GM19328 (cell line): ENCODE measurements around the gene ISYNA1.

Experiments
- ATAC-seq: cut with Tn5 transposase; IDR thresholded peaks from one replicate; pipeline ENCODE4 v1.9.1; 2021; ENCODE audit warnings: mild to moderate bottlenecking, moderate library complexity; ENCODE audit not compliant: unreplicated experiment

Gene ISYNA1

DNA sequence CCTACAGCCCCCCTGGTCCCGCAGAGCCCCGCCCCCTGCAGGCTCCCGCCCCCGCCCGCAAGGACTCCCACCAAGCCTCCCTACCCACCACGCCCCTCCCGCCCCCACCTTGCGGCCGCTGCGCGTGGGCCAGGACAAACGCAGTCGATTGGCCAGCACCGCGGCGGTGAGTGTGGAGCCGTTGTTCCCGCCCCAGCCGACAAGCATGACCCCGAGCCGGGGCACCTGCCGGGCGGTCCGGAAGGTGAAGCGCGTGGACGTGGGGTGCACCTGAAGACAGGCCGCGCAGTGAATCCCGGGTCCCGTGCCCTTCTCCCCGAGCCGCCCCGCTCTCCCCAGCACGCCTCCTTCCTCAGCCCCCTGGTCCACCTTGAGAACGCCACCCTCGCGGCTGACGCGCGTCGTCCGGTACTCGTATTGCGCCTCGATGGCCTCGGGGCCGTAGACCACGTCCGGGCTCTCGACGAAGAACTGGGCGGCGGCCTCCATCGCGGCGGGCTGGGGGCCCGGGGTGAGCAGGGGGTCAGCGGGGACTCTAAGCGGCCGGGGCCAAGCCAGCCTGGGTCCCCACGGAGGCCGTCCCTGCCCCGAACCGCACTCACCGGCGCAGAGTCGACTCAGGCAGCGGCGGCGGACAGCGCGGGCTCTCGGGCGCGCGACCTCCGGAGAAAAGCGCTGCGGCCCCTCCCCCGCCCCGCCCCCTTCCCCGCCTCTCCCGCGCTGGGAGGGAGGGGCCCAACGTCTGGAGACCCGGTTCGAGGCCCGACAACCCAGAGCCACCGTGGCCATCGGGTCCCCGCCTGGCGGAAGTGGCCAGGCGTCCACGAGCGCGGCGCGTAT lies at the start of gene ISYNA1:
TSS of gene ISYNA1 (minus strand) at position 643 of the 840 bp plus-strand sequence. CDS start at position 489, 154 bp downstream.
- no peak for ATAC-seq

DNA sequence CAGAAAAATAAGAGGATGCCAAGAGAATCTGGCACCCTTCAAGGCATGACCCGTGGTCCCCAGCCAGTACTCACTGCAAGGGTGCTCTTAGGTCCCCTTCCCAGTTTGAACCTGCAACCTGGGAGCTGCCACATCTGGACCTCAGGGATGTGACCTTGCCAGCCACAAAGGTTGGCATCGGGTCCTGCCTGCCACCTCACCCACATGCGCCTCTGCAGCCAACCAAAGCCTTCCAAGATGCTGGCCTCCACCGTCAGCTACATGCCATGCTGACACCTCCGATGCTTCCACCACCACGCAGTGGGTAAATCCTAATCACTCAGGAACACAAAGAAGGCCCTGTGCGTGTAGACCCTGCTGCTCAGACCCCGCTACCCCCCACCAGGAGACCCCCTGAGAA lies 48.8 kb upstream of the ISYNA1 start:
- ATAC-seq: no peak

DNA sequence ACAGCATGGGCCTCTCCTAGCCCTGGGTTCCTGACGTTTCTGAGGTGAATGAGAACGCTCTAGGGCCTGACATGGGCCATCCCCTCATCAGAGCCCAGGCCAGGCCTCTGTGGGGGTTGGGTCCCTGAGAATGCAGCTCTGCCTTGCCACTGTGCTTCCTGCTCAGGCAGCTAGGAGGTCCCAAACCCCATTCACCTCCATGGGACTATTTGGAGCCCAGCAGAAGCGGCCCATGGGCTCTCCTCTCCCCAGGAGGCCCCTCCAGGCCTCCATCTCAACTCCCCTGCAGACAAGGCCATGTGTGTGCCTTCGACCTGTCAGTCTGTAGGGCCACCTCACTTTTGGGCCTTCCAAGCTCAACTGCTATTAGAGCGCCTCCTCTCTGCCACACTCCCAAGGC lies 47.1 kb upstream of the ISYNA1 start:
- no peak for ATAC-seq

DNA sequence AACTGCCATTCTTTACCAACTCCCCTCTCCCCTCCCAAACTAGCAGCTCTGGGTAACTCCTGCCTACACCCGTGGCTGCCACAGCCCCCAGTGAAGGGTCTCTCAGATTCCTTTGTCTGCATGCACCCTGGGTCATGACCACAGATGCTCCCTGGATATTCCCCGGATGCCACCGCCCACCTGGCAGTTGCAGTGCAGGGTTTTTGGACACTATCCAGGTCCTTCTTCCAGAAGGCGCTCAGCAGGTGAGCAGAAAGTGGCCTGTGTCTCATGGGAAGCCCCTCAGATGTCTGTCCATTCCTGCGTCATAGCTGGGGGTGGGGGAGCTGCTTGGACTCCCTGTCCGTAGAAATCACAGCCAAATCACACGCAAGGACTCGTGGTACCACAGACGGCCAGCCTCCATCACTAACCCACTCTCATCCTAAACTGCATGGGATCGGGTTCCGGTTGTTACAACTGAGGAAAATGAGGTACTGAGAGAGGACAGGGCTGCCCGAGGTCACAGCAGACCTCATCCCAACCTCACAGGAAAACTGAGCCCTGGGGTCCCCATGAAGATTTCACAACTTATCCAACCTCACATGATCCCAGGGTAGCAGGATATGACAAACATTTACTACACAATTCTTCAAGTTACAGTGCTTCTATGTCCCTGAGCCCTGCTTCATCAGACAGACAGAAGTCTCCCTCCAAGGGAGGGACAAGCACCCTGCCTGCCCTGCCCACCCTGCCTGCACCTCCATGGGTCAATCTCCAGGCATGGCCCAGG lies 45.4 kb upstream of the ISYNA1 start:
- no peak for ATAC-seq

DNA sequence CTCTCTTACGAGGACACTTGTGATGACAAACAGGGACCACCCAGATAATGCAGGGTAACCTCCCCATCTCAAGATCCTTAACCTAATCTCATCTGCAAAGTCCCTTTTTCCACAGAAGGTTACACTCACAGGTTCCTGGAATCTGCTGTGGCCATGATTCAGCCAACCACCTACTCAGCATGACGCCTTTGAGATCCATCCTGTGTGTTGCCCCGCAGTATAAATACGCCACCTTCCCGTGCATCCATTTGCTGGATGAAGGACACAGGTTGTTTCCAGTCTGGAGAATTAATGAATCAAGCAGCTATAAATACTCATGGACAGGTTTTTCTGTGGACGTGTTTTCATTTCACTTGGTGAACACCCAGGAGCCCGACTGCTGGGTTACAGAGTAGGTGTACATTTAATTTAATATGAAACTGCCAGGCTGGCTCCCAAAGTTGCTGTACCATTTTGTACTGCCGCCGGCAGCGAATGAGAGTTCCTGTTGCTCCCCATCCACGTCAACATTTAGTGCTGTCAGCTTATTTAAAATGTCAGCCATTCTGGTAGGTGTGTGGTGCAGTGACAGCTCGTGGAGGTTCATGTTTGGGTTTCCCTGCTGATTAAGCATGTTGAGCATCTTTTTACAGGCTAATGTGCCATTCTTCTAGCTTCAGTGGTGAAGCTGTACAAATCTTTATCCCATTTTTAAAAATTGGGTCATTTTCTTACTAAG lies 43.7 kb upstream of the ISYNA1 start:
- ATAC-seq: no peak

DNA sequence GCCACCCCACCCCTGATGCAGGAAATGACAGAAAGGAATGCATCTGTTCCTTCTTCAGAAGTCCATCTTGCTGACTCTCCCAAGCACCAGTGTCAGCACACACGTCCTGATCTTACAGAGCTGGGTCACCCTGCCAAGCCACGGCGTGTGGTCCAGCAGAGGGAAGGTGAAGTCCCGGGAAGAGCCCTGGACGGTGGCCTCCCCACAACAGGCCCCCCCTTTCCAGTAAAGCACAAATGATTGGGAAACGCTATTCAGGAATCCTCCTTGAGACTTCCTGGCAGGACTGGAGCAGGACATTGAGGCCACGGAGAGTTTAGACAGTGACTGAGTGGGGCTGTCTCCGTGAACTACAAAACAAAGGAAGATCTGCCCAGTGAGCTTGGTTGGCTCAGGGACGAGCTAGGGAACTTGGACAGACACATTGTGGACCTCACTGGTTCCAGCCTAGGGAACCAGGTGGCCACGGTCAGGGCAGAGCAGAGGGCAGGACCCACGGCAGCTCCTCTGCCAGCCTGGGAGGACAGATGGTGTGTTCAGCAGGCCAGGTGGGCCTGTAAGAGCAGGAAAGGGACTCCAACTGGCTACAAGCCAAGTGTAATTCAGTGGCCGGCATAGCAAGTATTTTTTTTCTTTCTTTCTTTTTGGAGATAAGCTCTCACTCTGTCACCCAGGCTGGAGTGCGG lies 42.2 kb upstream of the ISYNA1 start:
- no peak for ATAC-seq

DNA sequence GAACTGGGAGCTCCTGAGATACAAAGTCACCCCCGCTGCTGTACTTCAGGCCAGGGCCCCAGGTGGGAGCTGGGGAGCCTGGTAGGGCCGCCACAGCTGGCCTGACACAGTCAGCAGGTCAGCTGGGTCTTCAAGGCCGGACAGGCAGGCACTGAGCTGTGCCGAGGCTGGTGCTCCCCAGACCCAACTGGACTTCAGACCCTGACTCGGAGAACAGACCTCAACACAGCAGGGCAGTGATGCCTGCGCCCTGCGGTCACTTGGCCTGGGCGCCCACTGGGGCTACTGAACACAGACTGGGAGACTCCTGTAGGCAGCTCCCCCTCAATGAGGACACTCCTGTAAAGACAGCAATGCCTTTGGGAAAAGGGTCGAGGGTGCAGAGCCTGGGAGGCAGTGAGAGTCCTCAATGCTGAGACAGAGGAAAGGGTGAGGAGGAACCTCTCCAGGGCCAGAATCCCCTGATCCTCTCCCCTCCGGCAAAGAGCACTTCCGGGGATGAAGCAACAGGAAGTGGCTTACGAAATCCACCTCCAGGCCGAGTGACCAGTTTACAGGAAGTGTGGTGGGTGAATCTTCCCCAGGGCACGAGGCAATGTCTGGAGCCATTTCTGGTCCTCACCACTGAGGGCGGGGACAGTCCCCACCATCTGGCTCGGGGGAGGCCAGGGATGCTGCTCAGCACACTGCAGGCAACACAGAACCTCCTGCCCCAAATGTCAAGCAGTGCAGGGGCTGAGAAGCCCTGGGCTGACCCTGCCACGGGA lies 40.8 kb upstream of the ISYNA1 start:
- no peak for ATAC-seq

DNA sequence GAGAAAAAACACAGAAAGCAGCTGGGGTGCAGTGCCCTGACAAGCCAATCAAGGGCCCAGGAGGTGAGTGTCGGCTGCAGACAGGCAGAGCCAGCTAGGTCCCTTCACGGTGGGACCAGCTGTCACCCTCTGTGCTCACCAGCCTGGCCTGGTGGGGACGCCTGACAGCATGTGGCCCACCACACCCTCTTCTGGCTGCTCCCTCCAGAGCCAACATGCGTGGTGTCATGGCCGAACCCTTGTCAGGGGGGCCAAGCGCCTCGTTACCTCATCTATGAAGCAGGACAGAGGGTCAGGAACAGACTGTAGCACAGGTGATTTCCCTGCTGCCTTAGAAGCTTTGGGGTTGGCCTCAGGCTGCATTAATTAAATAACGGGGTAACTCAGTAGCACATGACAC lies 40.0 kb upstream of the ISYNA1 start:
- no peak for ATAC-seq

DNA sequence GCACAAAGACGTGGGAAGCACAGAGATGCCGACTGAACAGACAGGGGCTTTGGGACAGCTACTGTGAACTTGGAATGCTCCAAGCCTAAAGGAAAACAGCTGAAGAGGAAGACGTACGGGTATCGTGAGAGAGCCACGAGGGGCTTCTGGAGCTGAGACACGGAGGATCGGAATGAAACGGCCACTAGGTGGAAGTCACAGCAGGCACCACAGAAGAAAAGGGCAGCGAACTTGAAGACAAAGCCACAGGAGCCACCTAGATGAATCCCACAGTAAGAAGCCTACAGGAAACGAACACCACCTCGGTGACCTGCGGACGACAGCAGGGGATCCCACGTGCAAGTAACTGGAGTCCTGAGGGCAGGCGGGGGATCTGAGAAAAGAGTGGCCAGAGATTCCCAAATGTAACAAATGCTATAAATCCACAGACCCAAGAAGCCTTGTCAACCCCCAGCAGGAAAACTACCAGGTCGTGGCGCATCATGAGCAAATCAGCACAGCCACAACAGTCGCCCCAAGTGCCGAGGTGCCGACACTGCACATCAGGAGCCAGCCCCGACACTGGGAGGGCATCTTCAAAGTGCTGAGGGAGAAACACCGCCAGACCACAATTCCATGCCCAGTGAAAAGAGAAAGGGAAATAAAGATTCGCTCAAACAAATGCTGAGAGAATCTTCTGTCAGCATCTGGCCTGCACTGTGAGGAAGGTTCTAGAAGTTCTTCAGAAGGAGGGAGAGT lies 39.3 kb upstream of the ISYNA1 start:
- no peak for ATAC-seq

DNA sequence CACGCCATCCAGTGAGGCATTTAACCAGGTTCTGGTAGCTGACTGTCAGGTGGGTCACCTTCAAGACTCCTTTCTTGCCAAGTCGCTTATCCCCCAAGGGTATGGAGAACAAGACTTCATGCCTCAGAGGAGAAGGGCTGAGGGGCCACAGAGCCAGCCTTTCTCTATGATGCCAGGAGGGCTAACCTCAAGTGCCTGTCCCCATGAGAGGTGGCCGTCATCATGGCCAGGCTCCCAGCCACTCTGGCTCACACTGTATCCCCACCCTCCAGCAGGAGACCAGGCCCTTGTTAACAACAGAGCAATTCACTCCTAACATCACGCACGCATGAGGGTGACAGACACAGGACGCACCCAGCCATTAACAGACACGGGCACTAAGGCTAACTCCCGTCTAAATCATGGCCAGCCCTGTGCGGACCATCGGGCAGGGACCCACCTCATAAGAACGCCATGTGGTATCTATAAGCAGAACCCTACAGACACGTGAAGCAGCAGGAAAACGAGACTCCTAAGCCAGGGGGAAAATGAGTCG lies 38.6 kb upstream of the ISYNA1 start:
- ATAC-seq: no peak

DNA sequence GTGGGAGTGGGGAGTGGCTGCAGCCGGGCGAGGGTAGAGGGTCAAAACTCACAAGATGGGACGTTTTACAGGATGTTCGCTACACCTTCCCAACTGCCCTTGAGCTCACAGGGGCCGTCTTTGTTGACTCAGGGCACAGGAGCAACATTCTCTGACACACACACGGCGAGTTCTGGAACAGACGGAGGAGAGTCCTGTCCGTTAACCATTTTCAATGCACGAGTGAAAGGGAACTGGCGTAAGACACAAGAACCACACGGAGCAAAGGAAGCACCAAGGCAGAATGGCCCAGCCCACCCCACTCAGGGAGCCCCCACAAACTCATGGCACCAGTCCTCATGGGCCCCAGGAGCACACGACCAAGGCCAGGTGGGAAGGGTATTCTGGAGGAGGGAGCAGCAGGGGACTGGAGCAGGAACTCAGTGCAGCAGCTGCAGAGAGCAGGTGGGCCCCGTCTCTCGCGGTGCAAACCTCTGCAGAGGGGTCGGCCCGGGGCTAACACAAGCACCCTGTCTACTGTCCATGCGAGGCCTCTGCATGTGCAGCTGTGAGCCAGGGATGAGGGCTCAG lies 37.9 kb upstream of the ISYNA1 start:
- ATAC-seq: no peak

DNA sequence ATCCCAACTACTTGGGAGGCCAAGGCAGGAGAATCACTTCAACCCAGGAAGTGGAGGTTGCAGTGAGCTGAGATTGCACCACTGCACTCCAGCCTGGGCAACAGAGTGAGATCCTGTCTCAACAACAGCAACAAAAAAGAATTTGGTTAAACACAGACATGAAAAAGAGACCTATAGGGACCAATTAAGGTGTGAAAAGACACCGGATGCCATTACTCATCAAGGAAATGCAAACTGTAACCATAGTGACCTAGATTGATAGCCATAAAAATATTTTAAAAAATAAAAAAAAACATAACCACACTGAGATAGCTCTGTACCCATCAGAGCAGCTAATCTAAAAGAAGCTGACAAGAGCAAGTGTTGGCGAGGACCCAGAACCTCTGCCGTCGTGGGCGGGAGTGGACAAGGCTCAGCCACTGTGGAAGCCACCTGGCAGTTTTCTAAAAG lies 37.1 kb upstream of the ISYNA1 start:
- no peak for ATAC-seq

DNA sequence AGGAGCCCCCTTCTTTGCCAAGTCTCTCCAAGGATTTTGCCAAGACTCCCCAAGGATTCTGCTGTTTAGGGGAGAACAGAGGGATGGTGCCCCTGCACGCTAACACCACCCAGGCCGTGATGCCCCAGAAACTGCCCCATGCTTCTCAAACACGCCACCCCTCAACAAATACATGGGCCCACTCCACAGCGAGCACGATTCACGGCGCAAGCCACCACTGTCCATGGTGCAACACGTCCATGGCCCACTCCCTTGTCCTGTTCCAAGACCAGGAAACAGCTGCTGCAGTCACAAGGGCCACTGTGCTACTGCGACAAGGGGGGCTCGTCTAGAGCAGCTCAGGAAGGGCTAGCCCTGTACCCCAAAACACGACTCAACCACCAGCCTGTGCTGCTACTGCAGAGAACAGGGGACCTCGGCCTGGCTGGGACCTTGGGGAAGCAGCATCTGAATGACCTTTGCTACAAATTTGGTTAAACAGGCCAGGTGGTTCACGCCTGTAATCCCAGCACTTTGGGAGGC lies 36.5 kb upstream of the ISYNA1 start:
- ATAC-seq: no peak

DNA sequence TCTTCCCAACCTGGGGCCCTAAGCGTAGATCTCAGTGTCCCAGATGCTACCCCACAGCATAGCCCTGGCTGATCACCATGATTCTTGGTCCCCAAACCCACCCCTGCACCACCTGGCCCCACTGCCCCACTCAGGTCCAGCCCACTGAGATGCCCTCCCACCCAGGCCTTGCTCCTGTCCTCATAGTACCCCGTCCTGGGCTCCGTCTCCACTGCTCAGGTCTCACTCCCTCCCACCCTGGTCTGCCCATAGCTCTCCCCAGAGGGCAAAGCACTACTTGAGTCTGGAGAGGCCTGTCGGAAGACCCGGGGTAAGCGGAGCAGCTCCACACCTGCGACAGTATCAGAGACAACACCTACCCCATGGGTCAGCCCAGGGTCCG lies 35.8 kb upstream of the ISYNA1 start:
- no peak for ATAC-seq

DNA sequence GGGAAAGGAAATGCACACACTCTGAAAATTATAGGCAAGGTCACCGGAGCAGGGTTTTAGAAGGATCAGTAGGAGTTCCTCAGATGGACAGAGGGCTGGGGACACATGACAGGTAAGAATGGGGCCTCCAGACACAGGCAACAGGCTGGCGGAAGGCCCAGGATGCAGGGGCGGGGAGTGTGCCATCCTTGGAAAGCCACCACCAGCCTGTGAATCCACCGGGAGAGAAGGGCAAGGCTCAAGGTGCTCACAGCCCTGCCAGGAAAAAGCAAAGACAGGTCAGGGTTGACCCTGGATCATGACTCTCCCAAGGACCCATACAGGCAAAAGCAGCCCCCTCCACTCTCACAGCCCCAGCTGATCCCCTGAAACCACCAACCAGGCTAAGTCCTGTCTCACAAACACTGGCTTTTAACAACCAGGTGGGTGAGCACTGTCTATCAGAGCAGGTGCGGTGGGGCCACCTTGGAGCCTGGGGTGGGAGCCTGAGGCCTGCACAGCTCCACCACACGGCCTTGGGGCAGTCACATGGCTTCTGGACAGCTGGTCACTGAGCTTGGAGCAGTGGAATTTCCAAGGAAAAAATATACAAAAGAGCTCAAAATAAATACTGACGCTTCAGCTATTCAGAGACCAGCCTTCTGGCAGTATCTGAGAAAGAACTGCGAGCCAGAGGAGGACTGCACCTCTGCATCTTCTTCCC lies 35.2 kb upstream of the ISYNA1 start:
- no peak for ATAC-seq

DNA sequence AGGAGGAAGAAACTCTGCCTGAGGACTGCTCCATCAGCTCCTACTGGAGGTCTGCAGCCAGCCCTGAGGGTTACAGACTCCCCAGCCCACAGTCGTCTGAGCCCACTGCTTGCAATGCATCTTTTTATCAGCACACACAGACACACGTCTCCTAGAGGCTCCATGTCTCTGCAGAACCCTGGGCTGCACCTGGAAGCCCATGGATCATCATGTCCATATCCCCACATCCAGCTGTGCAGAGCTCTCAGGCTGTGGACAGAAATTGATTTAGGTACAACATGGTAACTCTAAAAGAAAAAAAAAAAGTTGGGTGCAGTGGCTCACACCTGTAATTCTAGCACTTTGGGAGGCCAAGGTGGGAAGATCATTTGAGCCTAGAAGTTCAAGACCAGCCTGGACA lies 32.9 kb upstream of the ISYNA1 start:
- ATAC-seq: no peak

DNA sequence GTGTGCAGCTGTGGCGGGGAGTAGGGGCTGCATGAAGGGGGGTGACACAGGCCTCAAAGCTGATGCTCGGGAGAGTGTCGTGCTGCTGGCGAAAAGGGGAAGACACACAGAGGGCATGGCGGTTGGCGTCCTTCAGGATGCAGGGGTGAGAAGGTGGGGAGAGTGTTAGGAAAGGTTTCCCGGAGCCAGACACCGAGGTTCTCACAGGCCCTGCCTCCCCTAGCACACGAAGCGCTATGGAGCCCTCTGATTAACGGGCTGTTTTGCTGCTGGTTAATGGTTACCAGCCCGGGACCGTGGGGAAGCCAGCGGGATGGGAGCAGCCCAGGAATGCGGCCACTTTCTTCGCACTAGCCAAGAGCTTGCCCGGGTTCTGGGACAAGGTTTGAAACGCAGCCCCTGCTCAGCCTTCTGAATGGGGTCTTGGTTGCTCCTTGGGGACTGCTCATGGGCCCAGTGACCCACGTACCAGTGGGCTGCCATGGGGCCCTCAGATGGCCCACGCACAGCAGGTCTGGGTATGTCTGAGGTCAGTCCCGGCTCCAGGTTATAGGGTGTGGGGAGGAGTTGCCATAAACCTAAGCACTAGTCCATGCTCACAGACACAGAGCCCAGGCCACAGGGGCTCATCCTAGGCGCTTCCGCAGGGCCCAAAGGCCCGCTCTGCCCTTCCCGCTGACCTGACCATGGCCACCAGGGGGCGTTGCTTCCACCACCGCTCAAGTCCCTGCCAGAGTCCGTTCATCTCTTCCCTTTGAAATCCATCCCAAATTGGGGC lies 31.3 kb upstream of the ISYNA1 start:
- no peak for ATAC-seq
